GM04503 (cell line): ENCODE measurements around the gene PLEKHA3.
"Not testable (repeated sequence)": the region's sequence is repeated elsewhere in the genome, so short reads cannot be mapped to it uniquely, and the experiment has no call there.

Experiments used
- DNase-seq: peaks from one replicate; pipeline ENCODE4 v3.0.0-alpha.2; 2012; ENCODE audit warnings: low read depth

Gene PLEKHA3

GRCh38 chr2:178480227-178481181, at the start of gene PLEKHA3:
PLEKHA3 (plus strand) TSS chr2:178480457; CDS start chr2:178480870, 413 bp downstream.
- peak; percentile 76 for DNase-seq

GRCh38 chr2:178436662-178437061, 43.6 kb upstream of the PLEKHA3 start:
- no peak for DNase-seq

GRCh38 chr2:178441426-178441825, 38.8 kb upstream of the PLEKHA3 start:
- DNase-seq: no peak

- no peak for DNase-seq
Observed at GRCh38 chr2:178448968-178449661, 31.1 kb upstream of the PLEKHA3 start.

GRCh38 chr2:178449700-178450523, 30.3 kb upstream of the PLEKHA3 start:
- DNase-seq: no peak

- DNase-seq: no peak
Observed at GRCh38 chr2:178450524-178450773, 29.8 kb upstream of the PLEKHA3 start.

- peak; percentile 75 for DNase-seq
Observed at GRCh38 chr2:178450774-178451525, 29.3 kb upstream of the PLEKHA3 start, which contains the start of the genes PJVK and PRKRA. PJVK (plus strand) TSS chr2:178451378; CDS start chr2:178453410, 2,032 bp downstream. PRKRA (minus strand) TSS chr2:178451175; CDS start chr2:178451030, 145 bp downstream.

GRCh38 chr2:178452334-178452733, 27.9 kb upstream of the PLEKHA3 start:
- no peak for DNase-seq

- no peak for DNase-seq
Observed at GRCh38 chr2:178452870-178453269, 27.4 kb upstream of the PLEKHA3 start.

- no peak for DNase-seq
Observed at GRCh38 chr2:178455947-178456346, 24.3 kb upstream of the PLEKHA3 start.

- DNase-seq: no peak
Observed at GRCh38 chr2:178457390-178457886, 22.8 kb upstream of the PLEKHA3 start.

GRCh38 chr2:178469219-178469849, 10.9 kb upstream of the PLEKHA3 start:
- no peak for DNase-seq

- DNase-seq: not testable (repeated sequence)
Observed at GRCh38 chr2:178471313-178471712, 8.9 kb upstream of the PLEKHA3 start.

- DNase-seq: no peak
Observed at GRCh38 chr2:178473373-178473772, 6.9 kb upstream of the PLEKHA3 start.

- no peak for DNase-seq
Observed at GRCh38 chr2:178473931-178474330, 6.3 kb upstream of the PLEKHA3 start.

- DNase-seq: no peak
Observed at GRCh38 chr2:178474560-178474959, 5.7 kb upstream of the PLEKHA3 start.

- no peak for DNase-seq
Observed at GRCh38 chr2:178476477-178476876, 3.8 kb upstream of the PLEKHA3 start.

- DNase-seq: no peak
Observed at GRCh38 chr2:178477443-178478129, 2.7 kb upstream of the PLEKHA3 start.

GRCh38 chr2:178478130-178478438, 2.2 kb upstream of the PLEKHA3 start:
- DNase-seq: no peak
